Stimulated activated CD4-positive, alpha-beta T cell treated with anti-CD3 and anti-CD28 coated beads, Interleukin-2, amount 100 ng/mL, for 4 hours (primary cell): ENCODE results near the gene LDLRAD3.

Experiments used
- DNase-seq: peaks from one replicate; pipeline ENCODE4 v3.0.0-alpha.2; 2020; ENCODE audit warnings: low read depth

Gene LDLRAD3

DNA sequence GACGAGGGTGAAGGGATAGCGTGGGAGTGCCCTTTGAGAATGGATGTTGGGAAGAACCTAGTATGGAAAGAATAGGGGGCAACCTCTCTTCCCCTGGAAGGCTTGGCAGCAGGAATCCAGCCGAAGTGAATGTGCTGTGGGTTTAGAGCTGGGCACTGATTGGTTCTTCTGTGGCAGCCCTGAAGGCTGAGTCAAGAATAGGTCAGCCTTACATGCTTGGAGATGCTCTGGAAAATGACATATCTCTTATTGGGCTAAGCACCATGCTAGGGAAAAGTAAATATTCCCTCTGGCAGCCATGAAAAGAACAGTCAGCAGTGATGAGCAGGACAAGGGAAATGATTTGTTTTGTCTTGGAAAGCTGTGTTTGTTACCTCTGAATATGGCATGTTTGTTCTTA lies 195.9 kb downstream of the LDLRAD3 start:
- no peak for DNase-seq

DNA sequence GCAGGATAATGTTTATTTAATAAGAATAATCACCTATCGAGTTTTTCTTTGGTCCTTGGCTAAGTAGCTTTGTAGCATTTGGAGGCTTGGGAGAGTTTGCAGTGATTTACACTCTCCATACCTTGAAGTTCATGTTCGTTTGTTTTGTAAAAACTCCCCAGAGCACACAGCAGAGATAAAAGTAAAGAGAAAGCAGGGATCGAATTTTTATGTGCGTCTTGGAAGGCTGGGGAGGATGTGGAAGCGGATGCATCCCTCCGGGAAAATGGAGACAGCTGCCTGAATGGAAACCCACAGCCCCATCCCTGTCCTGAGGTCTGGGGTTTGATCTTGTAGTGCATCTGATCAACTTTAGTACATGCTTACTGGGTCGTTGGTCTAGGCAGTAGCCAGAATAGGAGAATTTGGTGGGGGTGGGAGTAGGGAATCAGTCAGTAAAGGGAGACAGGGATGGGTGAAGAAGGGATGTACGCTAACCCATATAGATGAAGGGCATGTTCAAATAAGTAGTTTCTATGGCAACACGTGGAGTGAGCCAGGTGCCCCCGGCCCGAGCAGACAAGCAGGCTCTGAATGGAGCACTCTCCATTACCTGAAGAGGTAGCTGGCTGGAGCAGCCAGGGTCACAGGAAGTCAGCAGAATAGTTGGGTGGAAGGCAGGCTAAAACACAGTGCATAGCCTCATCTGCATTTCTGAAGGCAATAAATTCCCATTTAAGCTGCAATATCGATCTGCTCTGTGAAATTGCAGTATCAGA lies 197.5 kb downstream of the LDLRAD3 start:
- no peak for DNase-seq

DNA sequence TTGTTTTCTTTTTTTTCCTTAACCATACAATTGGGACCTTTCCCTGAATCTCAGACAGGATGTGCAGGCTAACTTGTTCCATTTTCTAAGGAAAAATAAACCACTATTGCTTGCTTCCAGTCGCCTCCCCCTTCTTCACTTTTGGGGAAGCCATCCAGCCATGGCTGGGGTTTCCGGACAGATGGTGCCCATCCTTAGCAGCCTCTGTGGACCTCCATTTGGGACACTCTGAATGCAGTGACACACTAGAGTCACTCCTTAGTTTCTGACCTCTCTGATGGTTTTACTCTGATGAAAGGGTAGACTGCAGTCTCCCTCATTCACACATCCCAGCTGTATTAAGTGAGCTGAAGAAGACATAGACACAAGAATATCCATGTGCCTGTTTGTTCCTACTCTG lies 198.1 kb downstream of the LDLRAD3 start:
- no peak for DNase-seq

DNA sequence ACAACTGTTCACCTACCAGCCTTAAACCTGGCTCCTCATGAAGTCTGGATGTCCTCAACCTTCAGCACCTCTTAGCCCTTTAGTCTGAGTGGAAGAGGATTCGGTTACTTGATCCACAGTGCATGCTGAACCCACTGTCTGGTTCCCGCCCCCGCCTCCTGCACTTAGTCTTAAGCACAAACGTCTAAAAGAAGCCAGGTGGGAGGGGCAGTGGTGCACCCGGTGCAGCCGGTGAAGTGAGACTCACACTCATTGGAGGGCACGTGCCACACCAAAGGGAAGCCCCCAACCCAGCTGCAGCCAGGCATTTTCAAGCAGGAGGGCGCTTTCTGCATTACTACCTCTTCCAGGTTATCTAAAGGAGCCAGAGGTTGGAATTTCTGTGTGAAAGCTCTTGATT lies 198.6 kb downstream of the LDLRAD3 start:
- no peak for DNase-seq

DNA sequence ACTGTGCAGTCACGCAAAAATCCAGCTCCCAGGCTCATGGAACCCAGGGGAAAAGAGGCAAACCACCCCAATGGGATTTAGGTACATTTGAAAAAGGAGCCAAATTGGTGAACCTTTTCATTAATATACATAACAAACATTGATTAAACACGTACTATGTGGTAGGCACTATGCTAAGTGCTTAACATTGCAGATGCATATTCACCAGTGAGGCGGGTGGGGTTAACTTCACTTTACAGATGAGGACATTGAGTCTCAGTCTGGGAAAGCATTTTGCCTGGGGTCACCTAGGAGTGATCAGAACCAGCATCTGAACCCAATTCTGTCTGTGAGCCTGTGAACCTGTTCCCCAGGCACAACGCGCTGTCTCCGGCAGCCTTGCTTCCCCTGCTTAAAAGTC lies 199.0 kb downstream of the LDLRAD3 start:
- no peak for DNase-seq

DNA sequence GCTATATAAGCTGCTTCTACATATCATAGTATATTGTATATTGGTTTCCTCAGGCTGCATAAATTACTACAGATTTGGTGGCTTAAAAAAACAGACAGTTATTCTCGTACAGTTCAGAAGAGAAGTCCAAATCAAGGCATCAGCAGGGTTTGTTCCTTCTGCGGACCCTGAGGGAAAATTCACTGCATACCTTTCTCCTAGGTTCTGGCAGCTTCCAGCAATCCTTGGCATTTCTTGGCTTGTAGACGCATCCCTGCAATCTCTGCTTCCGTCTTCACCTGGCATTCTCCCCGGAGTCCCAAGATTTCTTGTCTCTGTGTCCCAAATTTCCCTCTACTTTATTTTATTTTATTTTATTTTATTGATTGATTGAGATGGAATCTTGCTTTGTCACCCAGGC lies 202.6 kb downstream of the LDLRAD3 start:
- no peak for DNase-seq

DNA sequence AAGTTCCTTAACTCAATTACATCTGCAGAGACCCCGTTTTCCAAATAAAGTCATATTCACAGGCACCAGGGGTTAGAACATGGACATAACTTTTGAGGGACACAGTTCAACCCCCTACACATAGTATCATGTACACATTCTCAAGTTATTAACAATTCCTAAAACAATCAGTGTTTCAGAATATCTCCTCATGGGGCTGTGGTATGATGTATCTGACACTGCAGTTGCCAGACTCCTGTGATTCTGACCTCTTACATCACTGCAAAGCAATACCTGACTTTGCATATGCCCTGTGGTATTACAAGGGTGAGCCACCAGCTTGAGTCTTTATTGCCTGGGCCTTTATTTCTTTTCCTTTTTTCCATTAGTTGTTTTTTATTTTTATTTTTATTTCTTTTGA lies 203.6 kb downstream of the LDLRAD3 start:
- no peak for DNase-seq

DNA sequence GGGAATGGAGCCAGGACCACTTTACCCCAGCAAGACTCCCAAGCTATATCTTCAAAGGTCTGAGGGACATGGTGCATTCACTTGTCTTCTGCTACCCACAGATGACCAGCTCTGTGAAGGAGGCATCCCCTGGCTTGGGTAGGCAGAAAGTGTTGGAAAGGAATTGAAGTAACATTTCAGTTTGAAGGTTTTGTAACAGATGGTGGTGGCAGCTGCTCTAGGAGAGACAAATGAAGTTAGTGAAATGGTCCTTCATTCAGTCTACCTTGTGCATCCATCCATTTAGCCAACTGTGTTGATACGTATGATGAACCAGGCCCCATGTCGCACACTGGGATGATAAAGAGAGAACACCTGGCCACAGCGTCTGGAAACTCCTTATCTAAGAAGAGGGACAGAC lies 204.8 kb downstream of the LDLRAD3 start:
- DNase-seq: no peak

DNA sequence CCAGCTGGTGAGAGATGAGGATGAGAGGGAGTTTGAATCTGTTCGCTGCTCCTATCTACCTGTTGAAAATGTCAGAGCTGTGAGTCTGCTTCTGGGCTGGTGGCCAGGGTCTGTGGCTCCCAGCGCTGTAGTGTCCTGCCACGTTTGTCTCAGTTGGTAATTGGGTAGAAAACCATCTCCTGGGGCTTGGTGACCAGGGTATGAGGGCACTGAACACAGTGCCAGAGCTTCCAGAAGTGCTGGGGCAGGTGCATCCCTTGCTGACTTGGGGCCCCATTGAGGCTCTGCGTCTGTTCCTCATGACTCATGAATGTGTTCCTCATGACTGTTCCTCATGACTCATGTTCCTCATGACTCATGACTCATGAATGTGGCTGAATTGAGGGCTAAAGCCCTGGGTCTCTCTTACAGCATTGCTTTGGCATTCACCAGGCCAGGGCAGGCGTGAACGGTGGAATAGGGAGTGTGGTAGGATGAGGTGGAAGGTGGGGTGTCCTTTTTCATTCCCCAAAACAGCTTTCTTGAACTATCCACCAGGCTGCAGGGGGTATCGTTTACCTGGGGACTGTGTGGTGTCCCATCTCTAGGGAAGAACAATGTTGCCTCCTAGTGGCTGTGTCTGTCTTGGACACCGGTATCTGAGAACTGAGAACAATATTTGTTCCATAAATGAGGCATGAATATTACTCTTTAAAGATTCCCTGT lies 205.8 kb downstream of the LDLRAD3 start:
- peak; percentile 2 for DNase-seq

DNA sequence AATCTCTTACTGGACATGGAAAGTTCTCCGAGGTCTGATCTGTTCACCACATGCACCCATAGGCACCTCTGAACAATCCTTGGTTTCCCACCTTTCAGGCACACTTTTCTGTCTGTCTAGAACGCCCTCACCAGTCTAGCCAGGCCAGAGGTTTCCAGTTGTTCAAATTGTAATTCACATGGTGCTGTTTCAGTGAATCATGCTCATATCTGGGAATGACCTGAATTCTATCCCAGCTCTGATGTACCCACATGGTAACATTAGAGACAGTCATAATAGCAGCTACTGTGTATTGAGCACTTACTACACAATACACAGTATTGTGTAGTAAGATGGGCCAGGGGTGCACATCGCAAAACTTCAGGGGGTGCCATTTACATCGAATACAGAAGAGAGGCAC lies 207.1 kb downstream of the LDLRAD3 start:
- DNase-seq: no peak

DNA sequence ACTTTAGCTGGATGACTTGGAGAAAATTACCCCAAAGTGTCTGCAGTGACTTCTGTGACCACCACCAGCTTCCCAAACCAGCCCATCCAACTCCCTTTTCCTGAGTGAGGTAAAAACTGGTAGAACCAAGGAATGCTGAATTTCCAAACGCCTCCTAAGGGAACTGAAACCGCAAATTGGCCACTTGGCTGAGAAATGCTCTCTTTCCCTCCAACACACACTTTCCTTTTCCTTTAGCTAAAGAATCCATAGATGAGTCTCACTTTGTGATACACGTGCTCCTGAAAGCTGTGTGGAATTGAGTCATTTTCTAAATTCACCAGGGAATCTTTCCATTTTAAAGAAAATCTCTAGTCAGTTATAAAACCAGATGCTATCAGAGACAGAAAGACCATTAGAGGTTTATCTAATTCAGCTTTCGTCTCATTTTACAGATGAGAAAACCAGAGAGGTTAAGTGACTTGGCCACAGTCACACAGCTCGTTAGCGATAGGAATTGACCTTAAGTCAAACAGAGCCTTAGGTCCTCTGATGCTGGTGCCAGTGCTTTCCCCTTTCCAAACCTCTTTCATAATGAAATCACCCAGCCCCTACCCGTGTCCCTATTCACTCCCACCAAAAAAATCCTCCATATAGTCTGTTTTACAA lies 208.2 kb downstream of the LDLRAD3 start:
- DNase-seq: no peak

DNA sequence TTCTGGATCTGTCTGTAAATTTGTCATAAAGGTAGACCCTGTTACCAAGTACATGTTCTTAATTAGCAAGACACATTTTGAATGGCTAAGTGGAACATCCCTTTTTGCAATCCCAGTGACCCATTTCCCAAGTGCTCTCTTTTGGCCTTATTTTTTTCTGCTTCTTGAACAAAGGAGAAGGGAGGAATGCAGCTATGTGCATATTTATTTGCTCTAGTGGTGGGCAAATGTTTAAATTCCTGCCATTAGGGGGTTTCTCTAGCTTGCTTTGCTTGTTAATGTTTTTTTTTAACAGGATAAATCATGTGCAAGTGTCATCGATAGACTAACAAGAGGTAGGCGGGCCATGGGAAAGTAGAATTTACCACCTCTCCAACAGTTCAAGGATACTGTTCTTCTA lies 209.7 kb downstream of the LDLRAD3 start:
- DNase-seq: no peak

DNA sequence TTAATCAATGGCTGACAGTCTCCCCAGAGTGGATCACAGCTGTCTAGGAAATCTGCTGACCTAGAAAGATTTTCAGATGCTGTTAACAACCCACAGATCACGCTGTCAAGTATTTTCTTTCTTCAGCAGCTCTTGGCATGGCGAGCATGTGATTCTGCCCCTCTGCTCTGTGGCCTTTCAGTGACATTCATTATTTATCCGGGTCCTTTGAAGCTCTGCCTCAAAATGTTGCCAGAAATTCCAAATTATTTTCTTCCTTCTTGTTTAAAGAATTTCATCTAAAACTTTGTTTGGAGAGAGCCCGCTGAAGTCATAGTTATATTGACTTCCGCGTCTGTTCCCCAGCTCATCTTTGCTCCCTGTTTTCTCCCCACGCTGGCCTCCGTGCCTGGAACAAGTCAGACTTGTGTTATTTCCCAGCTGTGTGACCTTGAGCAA lies 211.3 kb downstream of the LDLRAD3 start:
- no peak for DNase-seq

DNA sequence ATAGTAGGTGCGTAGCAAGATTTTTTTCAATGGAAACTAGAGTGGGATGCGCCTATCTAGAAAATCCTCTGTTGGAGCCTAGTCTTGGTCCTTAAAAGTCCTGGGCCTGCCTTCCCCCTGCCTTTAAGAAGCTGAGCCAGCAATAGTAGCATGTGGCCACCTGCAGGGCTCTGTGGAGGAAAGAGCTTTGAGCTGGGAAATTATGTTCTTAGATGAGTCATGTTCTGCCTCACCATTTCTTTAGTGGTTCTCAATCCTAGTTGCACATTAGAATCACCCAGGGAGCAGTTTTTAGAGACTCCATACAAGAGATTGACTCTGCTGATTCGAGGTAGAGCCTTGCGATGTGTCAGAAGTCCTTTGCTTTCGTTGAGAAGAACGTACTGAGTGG lies 211.9 kb downstream of the LDLRAD3 start:
- DNase-seq: no peak

DNA sequence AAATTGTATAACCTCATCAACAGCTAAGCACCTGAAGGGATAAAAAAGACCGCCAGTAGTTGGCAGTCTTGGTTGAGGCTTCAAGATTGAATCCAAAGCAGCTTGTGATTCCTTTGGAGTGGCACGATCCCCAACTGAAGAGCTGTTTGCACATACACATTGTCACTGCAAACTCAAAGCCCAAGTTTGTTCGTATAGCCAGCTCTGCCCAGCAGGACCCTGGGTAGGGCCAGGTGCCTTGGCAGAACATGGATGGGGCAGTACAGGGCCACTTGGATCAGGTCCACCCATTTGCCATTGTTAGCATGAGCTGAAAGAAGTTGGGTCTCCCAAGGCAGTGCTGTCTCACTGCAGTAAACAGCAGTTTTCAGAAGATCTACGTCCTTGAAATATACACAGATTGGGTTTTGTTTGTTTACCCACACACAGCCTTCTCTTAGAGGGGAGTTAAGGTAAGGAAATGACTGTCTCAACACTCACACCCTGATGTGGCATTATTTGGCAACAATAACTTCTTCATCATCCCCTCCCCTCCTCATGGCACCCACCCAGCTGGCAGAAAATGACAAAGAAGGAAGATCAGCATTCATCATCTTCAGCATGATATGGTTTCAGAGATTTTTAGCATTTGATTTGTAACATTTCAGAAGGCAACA lies 212.4 kb downstream of the LDLRAD3 start:
- no peak for DNase-seq

DNA sequence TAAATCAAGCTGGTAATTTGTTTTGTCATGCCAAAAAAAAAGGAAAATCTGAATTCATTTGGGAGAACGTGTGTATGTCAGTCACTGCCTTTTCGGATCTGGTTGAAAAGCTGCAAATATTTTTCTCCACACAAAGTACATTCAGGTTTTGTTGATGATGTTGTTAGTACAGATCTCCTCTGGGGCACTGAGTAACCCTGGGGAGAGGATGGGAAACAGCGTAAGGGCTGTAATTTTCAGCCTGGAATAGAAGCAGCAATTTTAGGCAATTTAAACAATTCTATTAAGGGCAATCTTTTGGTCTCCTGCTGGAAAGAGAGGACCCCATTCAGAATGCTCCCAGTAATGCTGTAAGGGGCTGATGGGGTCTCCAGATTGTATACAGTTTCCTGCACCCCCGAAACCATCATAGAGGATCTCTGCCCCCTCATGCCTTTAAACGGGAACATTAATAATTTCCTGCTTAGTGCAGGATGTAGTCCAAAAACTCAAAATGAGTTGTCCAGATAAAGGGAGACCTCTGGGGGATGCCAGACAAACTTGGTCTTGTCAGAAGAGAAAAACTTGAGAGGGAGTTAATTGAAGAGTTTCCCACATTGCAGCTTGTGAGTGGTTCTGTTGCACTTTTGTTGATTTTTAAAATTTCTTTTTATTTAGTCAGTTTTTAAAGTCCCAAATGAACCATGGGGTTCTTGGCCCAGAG lies 213.1 kb downstream of the LDLRAD3 start:
- no peak for DNase-seq

DNA sequence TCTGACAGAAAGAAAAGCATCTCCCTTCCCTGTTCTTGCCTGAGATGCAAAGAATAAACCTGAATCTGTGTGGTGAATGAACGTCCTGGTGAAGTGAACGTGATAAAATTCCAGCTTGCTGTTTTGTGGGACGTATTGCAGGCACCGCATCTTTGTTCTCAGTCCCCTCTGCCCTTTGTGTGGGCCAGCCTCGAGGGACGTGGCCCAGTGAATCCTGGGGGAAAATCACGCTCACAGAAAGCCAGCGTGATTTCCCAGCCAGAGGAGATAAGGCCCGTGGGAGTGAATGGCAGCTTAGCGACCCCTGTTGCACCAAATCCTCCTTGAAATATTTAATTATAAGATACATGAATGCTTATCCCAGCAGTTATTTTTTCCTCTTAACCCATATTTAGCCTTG lies 216.2 kb downstream of the LDLRAD3 start:
- DNase-seq: no peak

DNA sequence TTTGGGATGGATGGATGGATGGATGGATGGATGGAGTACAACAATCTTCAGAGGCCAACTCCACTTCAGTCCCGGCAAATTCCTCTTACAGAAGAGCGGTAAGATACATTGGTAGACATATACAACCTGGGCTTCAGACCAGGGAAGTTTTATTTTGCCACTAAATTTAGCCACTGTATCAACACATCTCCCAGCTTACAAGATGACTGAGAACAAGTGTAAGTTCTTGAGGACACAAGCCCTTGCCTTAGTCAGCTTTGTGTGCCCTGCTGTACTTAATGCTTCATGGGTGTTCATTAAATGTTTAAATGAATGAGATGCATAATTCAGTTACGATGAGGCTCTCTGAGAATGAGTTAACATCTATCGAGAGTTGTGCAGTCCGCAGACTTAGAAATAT lies 217.7 kb downstream of the LDLRAD3 start:
- no peak for DNase-seq

DNA sequence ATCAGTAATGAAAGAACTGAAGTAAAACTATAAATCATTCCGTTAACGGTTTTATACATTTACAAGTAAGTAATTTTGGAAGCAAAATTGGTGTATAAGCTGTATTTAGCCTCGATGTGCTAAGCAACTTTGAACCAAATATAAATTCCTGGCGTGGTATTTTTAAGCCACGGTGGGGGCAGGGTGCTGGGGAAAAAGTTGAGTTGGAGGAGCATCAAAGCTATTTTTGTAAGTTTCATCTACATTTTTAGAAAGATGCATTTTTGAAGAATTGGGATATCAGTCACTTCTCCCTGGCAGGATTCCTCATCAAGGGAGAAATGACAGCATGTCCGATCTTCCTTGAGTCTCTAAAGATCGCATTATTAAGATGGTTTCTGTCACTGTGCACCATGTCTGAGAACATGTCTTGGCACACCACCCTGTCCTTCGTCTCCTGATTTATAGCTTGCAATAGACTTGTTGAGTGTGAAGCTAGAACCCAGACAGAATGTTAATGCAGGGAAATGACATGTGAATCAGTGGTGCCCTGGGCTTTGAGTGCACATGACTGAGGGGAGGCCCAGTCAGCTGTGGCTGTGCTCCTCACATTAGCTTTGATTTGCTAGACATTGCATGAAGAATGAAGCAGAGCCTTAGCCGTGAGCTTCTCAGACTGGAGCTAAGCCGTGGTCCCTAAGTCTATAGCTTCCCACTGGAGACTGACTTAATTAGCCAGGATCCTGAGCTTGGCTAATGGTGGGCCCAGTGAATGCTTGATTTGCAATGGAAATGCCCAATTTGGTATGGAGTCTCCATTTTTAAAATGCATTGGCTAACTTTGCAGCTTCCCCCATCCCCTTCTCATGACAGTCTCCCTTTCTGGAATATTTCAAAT lies 218.4 kb downstream of the LDLRAD3 start:
- no peak for DNase-seq

DNA sequence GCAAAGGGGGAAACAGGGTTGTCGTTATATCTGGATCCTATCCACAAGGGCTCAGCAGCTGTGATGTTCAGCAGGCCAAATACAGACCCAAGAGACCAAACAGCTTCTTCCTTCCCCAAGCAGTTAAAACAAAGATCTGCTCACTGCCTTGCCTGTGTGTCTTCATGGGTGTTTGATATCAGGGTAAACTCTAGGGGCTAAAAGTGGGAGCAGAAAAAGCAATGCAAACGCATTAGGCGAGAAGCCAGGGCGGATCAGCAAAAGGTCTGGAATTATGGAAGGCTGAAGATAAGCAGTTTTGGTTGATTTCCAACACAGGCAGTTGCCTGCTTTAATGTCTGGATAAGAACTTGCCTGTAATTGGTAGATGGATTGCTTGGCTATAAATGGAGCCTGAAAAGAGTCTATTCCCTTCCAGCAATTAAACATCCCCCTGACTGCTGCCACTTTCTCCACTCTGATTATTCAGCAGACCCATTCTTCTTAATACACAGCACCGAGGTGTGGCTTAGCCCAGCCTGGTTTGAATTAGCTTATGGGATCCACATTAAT lies 219.1 kb downstream of the LDLRAD3 start:
- no peak for DNase-seq
